ENCODE data around the gene MREG. TPM values are rescaled to one million over a fixed set of nuclear protein-coding genes. Genes with fewer than 3 reads are reported as not detected.

The MREG gene
- total RNA-seq, 1 donor from 2014 or later, result 1.2 TPM

GRCh38 chr2:215895330-215895729 is 118.0 kb downstream of the MREG start:
- DNase-seq (ENCODE audit: low spot score), result no peak

Other genes with a start within 250 kb of the MREG start
- gene PECR, start 68.3 kb upstream of the MREG start, total RNA-seq (ENCODE audit: insufficient read depth, low replicate concordance), result 1.7 TPM
- gene TMEM169, start 68.4 kb upstream of the MREG start, total RNA-seq (ENCODE audit: insufficient read depth, low replicate concordance), result 0.48 TPM
- 197 TPM for gene XRCC5, start 95.8 kb upstream of the MREG start, total RNA-seq (ENCODE audit: insufficient read depth, low replicate concordance)

Measured in umbilical cord (tissue), 2 donors.